GM06990 (cell line): Measurements from ENCODE around the gene CACNA1A.
A peak's percentile ranks its signal among the peaks of the same experiment; 100 is the strongest.

Source experiments
- DNase-seq: peaks from one replicate; pipeline ENCODE4 v3.0.0-alpha.2; 2011; ENCODE audit not compliant: insufficient read length; ENCODE audit errors: extremely low read depth
- H3K27me3 ChIP-seq: replicated peaks from 2 replicates; pipeline ENCODE4 v1.6.0; 2011; ENCODE audit warnings: low read length; ENCODE audit not compliant: control insufficient read depth, insufficient read depth
- H3K36me3 ChIP-seq: 2 replicates; pipeline ENCODE4 v1.5.1; 2011; ENCODE audit warnings: low read length; ENCODE audit not compliant: control insufficient read depth, insufficient read depth
- H3K4me3 ChIP-seq: replicated peaks from 2 replicates; pipeline ENCODE4 v1.5.1; 2011; ENCODE audit warnings: low read depth, mild to moderate bottlenecking, control low read depth, low read length
- TF ChIP-seq, protein P1 (sequence below): IDR thresholded peaks from 2 replicates; pipeline ENCODE4 v1.5.1; 2011; ENCODE audit warnings: low read length, control low read depth, mild to moderate bottlenecking, inconsistent platforms; ENCODE audit not compliant: insufficient read depth, poor library complexity, severe bottlenecking

The CACNA1A gene

DNA sequence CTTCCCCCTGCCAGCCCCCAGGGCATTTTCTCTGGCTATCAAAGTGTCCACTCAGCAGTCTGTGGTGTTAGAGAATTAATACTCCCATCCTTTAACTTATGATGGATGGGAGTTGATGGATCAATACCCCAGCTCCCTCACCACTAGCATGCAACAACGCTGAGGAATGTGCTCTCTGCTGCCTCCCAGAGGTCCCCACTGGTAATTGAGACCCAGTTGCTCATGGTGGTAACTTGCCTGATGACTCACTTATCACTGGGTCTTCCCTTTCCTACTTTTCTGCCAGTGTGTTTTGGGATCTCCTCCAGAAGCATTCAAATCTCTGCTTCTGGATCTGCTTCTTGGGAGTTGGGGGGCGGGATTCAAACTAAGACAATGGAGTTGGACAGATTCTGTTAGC lies 20.3 kb upstream of the CACNA1A start:
- TF ChIP-seq, protein P1, sequence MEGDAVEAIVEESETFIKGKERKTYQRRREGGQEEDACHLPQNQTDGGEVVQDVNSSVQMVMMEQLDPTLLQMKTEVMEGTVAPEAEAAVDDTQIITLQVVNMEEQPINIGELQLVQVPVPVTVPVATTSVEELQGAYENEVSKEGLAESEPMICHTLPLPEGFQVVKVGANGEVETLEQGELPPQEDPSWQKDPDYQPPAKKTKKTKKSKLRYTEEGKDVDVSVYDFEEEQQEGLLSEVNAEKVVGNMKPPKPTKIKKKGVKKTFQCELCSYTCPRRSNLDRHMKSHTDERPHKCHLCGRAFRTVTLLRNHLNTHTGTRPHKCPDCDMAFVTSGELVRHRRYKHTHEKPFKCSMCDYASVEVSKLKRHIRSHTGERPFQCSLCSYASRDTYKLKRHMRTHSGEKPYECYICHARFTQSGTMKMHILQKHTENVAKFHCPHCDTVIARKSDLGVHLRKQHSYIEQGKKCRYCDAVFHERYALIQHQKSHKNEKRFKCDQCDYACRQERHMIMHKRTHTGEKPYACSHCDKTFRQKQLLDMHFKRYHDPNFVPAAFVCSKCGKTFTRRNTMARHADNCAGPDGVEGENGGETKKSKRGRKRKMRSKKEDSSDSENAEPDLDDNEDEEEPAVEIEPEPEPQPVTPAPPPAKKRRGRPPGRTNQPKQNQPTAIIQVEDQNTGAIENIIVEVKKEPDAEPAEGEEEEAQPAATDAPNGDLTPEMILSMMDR = peak; percentile 41
- no peak overlapping the region for H3K4me3 ChIP-seq
- no peak for DNase-seq
- no peaks in the 10 kb centered on the region for H3K36me3 ChIP-seq
- H3K27me3 ChIP-seq = no peaks in the 10 kb centered on the region

GRCh38 chr19:13521066-13521465 lies 14.8 kb upstream of the CACNA1A start:
- Histone ChIP-seq H3K27me3 (no peaks in the 10 kb centered on the region), H3K36me3 (no peaks in the 10 kb centered on the region), H3K4me3 (no peak overlapping the region)
- TF ChIP-seq, protein P1 = no peak
- no peak for DNase-seq

- Histone ChIP-seq H3K36me3 (no peaks in the 10 kb centered on the region), H3K4me3 (no peak overlapping the region), H3K27me3 (no peaks in the 10 kb centered on the region; the same call in 1 of the 2 replicates)
- DNase-seq = no peak
- TF ChIP-seq, protein P1 = no peak
Measured at GRCh38 chr19:13511947-13512346, 5.7 kb upstream of the CACNA1A start.

GRCh38 chr19:13507053-13507611 lies 853 bp upstream of the CACNA1A start:
- no peaks in the 10 kb centered on the region for H3K36me3 ChIP-seq
- no peaks in the 10 kb centered on the region; the same call in none of the 2 replicates for H3K27me3 ChIP-seq
- no peak for DNase-seq
- no peak overlapping the region for H3K4me3 ChIP-seq
- TF ChIP-seq, protein P1 = no peak

DNA sequence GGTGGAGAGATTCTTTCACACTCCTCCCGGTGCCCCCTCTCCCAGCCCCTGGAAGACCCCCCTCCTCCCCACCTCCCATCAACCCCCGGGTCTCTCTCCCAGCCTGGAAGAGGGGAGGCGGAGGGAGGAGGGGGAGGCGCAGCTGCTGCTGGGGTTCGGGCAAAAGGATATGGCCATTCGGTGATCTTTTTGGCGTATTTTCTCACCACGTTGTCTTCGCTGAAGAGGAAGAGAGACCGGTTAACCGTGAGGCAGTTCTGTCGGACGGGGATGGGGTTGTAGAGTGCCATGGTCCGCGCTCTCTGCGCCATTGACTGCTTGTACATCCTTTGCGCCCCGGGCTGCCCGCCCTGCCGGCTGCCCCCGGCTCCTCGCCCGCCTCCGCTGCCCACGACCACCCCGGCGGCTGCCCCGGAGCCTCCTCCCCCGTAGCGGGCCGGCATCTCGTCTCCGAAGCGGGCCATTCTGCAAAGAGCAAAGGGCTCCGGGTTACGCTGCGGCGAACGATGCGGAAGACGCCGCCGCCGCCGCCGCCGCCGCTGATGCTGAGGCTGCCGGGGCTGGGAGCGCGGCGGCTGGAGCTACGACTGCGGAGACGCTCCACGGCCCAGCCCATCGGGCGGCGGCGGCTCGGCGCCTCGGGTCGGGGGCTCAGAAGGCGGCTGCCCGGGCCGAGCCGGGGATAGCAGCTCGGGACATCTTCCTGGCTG lies 363 bp downstream of the CACNA1A start:
- H3K36me3 ChIP-seq = no peaks in the 10 kb centered on the region
- DNase-seq = no peak
- no peaks in the 10 kb centered on the region; the same call in none of the 2 replicates for H3K27me3 ChIP-seq
- TF ChIP-seq, protein P1 = no peak
- no peak overlapping the region for H3K4me3 ChIP-seq

- H3K36me3 ChIP-seq = no peaks in the 10 kb centered on the region
- no peak overlapping the region for H3K4me3 ChIP-seq
- TF ChIP-seq, protein P1 = no peak
- no peaks in the 10 kb centered on the region; the same call in none of the 2 replicates for H3K27me3 ChIP-seq
- DNase-seq = no peak
Measured at GRCh38 chr19:13505164-13505695, 1.0 kb downstream of the CACNA1A start.
